Kidney (tissue), 14 donors: ENCODE measurements around the gene LMTK3. TPM values are rescaled to one million over a fixed set of nuclear protein-coding genes. Genes with fewer than 3 reads are reported as not detected.

Experiments
- DNase-seq, 5 donors: peaks; one replicate each; pipeline ENCODE4 v3.0.0-alpha.2; 2013 to 2020
- FAIRE-seq: peaks from 2 replicates; lab custom pipeline; 2012; peaks lifted over from hg19 to GRCh38; lab: Jason Lieb, UNC
- H3K27ac ChIP-seq, 2 donors: one replicate each; pipeline ENCODE4 v1.7.0; 2013; ENCODE audit warnings: low read depth in 2 of 2, low read length in 2 of 2, inconsistent platforms in 1 of 2
- H3K27me3 ChIP-seq: one replicate; pipeline ENCODE4 v1.7.1; 2013; ENCODE audit warnings: low read length, inconsistent platforms; ENCODE audit not compliant: control insufficient read depth, insufficient read depth
- H3K36me3 ChIP-seq, 3 donors: one replicate each; pipeline versions ENCODE4 v1.7.0 to v1.7.1; 2013; ENCODE audit warnings: low read length in 3 of 3, control low read depth in 1 of 3, inconsistent platforms in 1 of 3; ENCODE audit not compliant: insufficient read depth in 3 of 3, control insufficient read depth in 2 of 3
- H3K4me1 ChIP-seq, 3 donors: one replicate each; pipeline versions ENCODE4 v1.7.0 to v1.7.1; 2013; ENCODE audit warnings: low read length in 3 of 3, inconsistent platforms in 1 of 3, low read depth in 1 of 3; ENCODE audit not compliant: control insufficient read depth in 2 of 3, insufficient read depth in 2 of 3
- H3K4me3 ChIP-seq, 3 donors: one replicate each; pipeline versions ENCODE4 v1.7.0 to v1.8.1; 2013; ENCODE audit warnings: low read length in 3 of 3, control low read depth in 1 of 3, inconsistent platforms in 1 of 3
- H3K9ac ChIP-seq, 3 donors: one replicate each; pipeline versions ENCODE4 v1.7.0 to v1.7.1; 2013; ENCODE audit warnings: low read length in 3 of 3, control low read depth in 1 of 3, inconsistent platforms in 1 of 3
- H3K9me3 ChIP-seq, 3 donors: one replicate each; pipeline versions ENCODE4 v1.7.0 to v1.7.1; 2013; ENCODE audit warnings: low read length in 3 of 3, control low read depth in 1 of 3, inconsistent platforms in 1 of 3; ENCODE audit not compliant: control insufficient read depth in 2 of 3, insufficient read depth in 1 of 3
- CTCF ChIP-seq: IDR thresholded peaks from 3 replicates; pipeline ENCODE4 v1.5.1; 2012; ENCODE audit warnings: mild to moderate bottlenecking, moderate library complexity, borderline replicate concordance; ENCODE audit not compliant: insufficient read depth; ENCODE audit errors: extremely low read depth
- intact Hi-C: fragments of 100-400 bp; cut with DNase I; formaldehyde crosslinking; loops from one replicate; pipeline ENCODE4 v1.11.1; 2022
- polyA plus RNA-seq: library from polyadenylated mRNA; stranded (reverse); fragments of 350-450 nt; fragmentation: Illumina TruSeq; extraction: RNeasy Lipid Tissue Mini Kit (QIAGEN cat#74804); gene quantifications from one replicate; pipeline ENCODE4 v1.2.3, GENCODE V29; 2014; ENCODE audit warnings: low read depth, low replicate concordance; ENCODE audit not compliant: insufficient read depth
- total RNA-seq: library from RNA; stranded (reverse); fragmentation: NEBNext Ultra II Directional; extraction: Animal tissue kit (Norgen Biotek cat#: 25700); gene quantifications from one replicate; pipeline ENCODE4 v1.2.1, GENCODE V29; 2021
- donor health status: control.
- donor health status: control.
- donor health status: control.
- donor health status: control.
- donor health status: control.
- donor health status: DM: yes; HTN: yes; CAD: no.
- donor health status: Normal renal cell carcinoma (clear cell type).

LMTK3 gene
- total and polyA plus RNA-seq, 2 donors from 2014 or later, result 4.2 to 8.4 TPM

- H3K27ac ChIP-seq, result no peak overlapping the region
- H3K9ac ChIP-seq, result no peak overlapping the region
- intact Hi-C loops, result no loop called here
- DNase-seq, result peak in 2 of 5 donors; percentile 85 to 90
- no peak for FAIRE-seq
- H3K27me3 ChIP-seq, result no peaks in the 10 kb centered on the region
- no peaks in the 10 kb centered on the region for H3K9me3 ChIP-seq
- no peaks in the 10 kb centered on the region for H3K36me3 ChIP-seq
- peak overlapping the region; percentile 11 to 35 (median 29) for H3K4me3 ChIP-seq
- H3K4me1 ChIP-seq, result peaks cover 0 to 2% (median 0%) of the 10 kb centered on the region in 3 donors
- no peak for TF ChIP-seq CTCF
Measured at GRCh38 chr19:48500830-48501493, 10.7 kb downstream of the LMTK3 start.

- intact Hi-C loops, result no loop called here
- no peak for TF ChIP-seq CTCF
- H3K9me3 ChIP-seq, result no peaks in the 10 kb centered on the region
- H3K4me3 ChIP-seq, result no peak overlapping the region
- no peak overlapping the region for H3K27ac ChIP-seq
- H3K4me1 ChIP-seq, result peaks cover 0 to 6% (median 0%) of the 10 kb centered on the region in 3 donors
- no peak overlapping the region for H3K9ac ChIP-seq
- FAIRE-seq (no peak), DNase-seq (peak in 2 of 5 donors; percentile 62 to 82)
- no peaks in the 10 kb centered on the region for H3K36me3 ChIP-seq
- no peaks in the 10 kb centered on the region for H3K27me3 ChIP-seq
Measured at GRCh38 chr19:48499316-48500090, 12.1 kb downstream of the LMTK3 start.

GRCh38 chr19:48498595-48499311 lies 12.9 kb downstream of the LMTK3 start:
- no peak for TF ChIP-seq CTCF
- FAIRE-seq (no peak), DNase-seq (peak in 1 of 5 donors; percentile 67)
- Histone ChIP-seq H3K4me3 (no peak overlapping the region), H3K27ac (no peak overlapping the region), H3K9me3 (no peaks in the 10 kb centered on the region), H3K4me1 (peaks cover 0 to 9% (median 0%) of the 10 kb centered on the region in 3 donors), H3K27me3 (no peaks in the 10 kb centered on the region), H3K36me3 (no peaks in the 10 kb centered on the region), H3K9ac (no peak overlapping the region)
- intact Hi-C loops, result no loop called here
